ENCODE measurements around the gene RAB31. TPM values are rescaled to one million over a fixed set of nuclear protein-coding genes. Genes with fewer than 3 reads are reported as not detected.

The RAB31 gene
- polyA plus RNA-seq, 1 of the 3 experiments (the other 2 are of a cell fraction), result 23.0 TPM

DNA sequence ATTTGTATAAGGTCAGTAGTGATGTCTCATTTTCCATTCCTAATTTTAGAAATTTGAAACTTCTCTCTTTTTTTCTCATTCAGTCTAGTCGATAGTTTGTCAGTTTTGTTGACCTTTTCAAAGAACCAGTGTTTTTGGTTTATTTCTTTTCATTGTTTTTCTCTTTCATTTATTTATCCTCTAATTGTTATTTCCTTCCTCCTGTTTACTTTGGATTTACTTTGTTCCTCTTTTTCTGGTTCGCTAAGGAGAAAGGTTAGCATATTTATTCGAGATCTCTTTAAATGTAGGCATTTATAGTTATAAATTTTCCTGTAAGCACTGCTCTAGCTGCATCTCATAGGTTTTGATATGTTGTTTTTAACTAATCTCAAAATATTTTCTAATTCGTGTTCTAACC lies 112.6 kb downstream of the RAB31 start:
- CTCF ChIA-PET, result no interaction called here
- Histone ChIP-seq H3K36me3 (replicated peaks in 1 of 2; ENCODE audit: control insufficient read depth in 1 of 2, insufficient read depth in 2 of 2, low read length in 1 of 2) (peaks cover 2 to 35% of the 10 kb centered on the region in 2 experiments), H3K27ac (ENCODE audit: low read depth in 2 of 2, low read length in 1 of 2) (no peak overlapping the region), H3K9me3 (no peaks in the 10 kb centered on the region), H4K20me1 (ENCODE audit: insufficient read depth) (no peaks in the 10 kb centered on the region), H2AFZ (ENCODE audit: low read depth) (no peak overlapping the region), H3K79me2 (ENCODE audit: insufficient read depth) (no peaks in the 10 kb centered on the region), H3F3A (replicated peaks; ENCODE audit: insufficient read depth) (no peaks in the 10 kb centered on the region), H3K9me2 (no peaks in the 10 kb centered on the region), H3K4me2 (no peak overlapping the region), H3K9ac (no peak overlapping the region), H3K27me3 (ENCODE audit: insufficient read depth) (no peaks in the 10 kb centered on the region), H3K4me1 (ENCODE audit: control insufficient read depth in 1 of 2, insufficient read depth in 2 of 2, low read depth in 1 of 2, low read length in 1 of 2) (peaks cover 8 to 18% of the 10 kb centered on the region in 2 experiments; a peak in 3 of 4 replicates), H3K4me3 (ENCODE audit: low read depth in 2 of 2, low read length in 1 of 2) (no peak overlapping the region)
- POLR2A ChIA-PET, result no interaction called here
- no peak for DNase-seq
- 83% methylated on average over 4 of the region's 4 CpGs for WGBS (ENCODE audit: low lambda C conversion rate)
- TF ChIP-seq TCF12 (IDR thresholded peaks at IDR 0.05), result no peak

GRCh38 chr18:9822587-9823185 lies 114.6 kb downstream of the RAB31 start:
- TF ChIP-seq RFX5 (IDR thresholded peaks at IDR 0.05; ENCODE audit: low read length) (no peak), IRF3 (IDR thresholded peaks at IDR 0.05; ENCODE audit: low read depth, low read length) (no peak), ELF1 (IDR thresholded peaks at IDR 0.05) (no peak), JUND (IDR thresholded peaks at IDR 0.05) (no peak), EP300 (IDR thresholded peaks at IDR 0.05; ENCODE audit: borderline replicate concordance in 1 of 2, low read depth in 1 of 2, low read length in 1 of 2) (no peak), NFIC (IDR thresholded peaks at IDR 0.05; ENCODE audit: borderline replicate concordance) (no peak)
- Histone ChIP-seq H3K27me3 (ENCODE audit: insufficient read depth) (no peaks in the 10 kb centered on the region), H3K4me3 (ENCODE audit: low read depth in 2 of 2, low read length in 1 of 2) (no peak overlapping the region), H3K9me2 (no peaks in the 10 kb centered on the region), H2AFZ (ENCODE audit: low read depth) (no peak overlapping the region), H3K4me1 (ENCODE audit: control insufficient read depth in 1 of 2, insufficient read depth in 2 of 2, low read depth in 1 of 2, low read length in 1 of 2) (peaks cover 8 to 32% of the 10 kb centered on the region in 2 experiments; a peak in 3 of 4 replicates), H3K36me3 (replicated peaks in 1 of 2; ENCODE audit: control insufficient read depth in 1 of 2, insufficient read depth in 2 of 2, low read length in 1 of 2) (peaks cover 0 to 27% of the 10 kb centered on the region in 2 experiments), H3K9ac (no peak overlapping the region), H3K27ac (ENCODE audit: low read depth in 2 of 2, low read length in 1 of 2) (peak overlapping the region in 1 of 2 experiments; percentile 94; a peak in 1 of 4 replicates), H3F3A (replicated peaks; ENCODE audit: insufficient read depth) (peaks cover 8% of the 10 kb centered on the region), H3K9me3 (no peaks in the 10 kb centered on the region), H4K20me1 (ENCODE audit: insufficient read depth) (no peaks in the 10 kb centered on the region), H3K79me2 (ENCODE audit: insufficient read depth) (no peaks in the 10 kb centered on the region), H3K4me2 (no peak overlapping the region)
- CTCF ChIA-PET, result no interaction called here
- 96% methylated on average over 11 of the region's 11 CpGs for WGBS (ENCODE audit: low lambda C conversion rate)
- POLR2A ChIA-PET, result no interaction called here
- no peak for DNase-seq

DNA sequence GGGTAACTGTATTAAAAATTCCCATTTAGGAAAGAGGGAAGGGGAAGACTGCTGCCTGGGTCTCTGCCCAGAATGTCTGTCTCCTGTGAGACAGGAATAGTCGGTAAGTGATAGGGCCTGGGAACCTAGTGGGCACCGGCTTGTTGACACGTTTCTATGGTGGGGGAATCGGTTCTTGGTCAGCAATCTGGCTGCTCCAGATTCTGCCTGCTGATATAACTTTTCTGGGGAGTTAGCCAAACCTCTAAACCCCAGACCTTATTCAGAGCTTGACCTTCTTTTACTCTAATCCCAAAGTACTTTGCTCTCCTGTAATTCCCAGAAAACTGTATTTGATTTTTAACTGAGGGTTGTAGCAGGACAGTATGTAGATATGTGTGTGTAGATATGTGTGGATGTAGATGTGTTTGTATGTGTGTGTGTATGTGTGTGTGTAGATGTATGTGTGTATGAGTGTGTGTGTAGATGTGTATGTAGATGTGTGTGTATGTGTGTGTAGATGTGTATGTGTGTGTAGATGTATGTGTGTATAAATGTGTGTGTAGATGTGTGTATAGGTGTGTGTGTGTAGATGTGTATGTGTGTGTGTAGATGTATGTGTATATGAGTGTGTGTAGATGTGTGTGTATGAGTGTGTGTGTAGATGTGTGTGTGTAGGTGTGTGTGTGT lies 115.8 kb downstream of the RAB31 start:
- Histone ChIP-seq H3K36me3 (replicated peaks in 1 of 2; ENCODE audit: control insufficient read depth in 1 of 2, insufficient read depth in 2 of 2, low read length in 1 of 2) (peaks cover 0 to 17% of the 10 kb centered on the region in 2 experiments), H3K9me2 (no peaks in the 10 kb centered on the region), H3K4me1 (ENCODE audit: control insufficient read depth in 1 of 2, insufficient read depth in 2 of 2, low read depth in 1 of 2, low read length in 1 of 2) (peaks cover 10 to 41% of the 10 kb centered on the region in 2 experiments), H3K9me3 (no peaks in the 10 kb centered on the region), H3K9ac (no peak overlapping the region), H3K79me2 (ENCODE audit: insufficient read depth) (0 out of 2 replicates have a peak, but pooled peaks cover 4% of the 10 kb centered on the region), H3F3A (replicated peaks; ENCODE audit: insufficient read depth) (peaks cover 19% of the 10 kb centered on the region), H3K4me2 (no peak overlapping the region), H4K20me1 (ENCODE audit: insufficient read depth) (no peaks in the 10 kb centered on the region), H3K4me3 (ENCODE audit: low read depth in 2 of 2, low read length in 1 of 2) (no peak overlapping the region), H3K27me3 (ENCODE audit: insufficient read depth) (no peaks in the 10 kb centered on the region), H2AFZ (ENCODE audit: low read depth) (no peak overlapping the region), H3K27ac (ENCODE audit: low read depth in 2 of 2, low read length in 1 of 2) (peak overlapping the region in 1 of 2 experiments; percentile 94; a peak in 2 of 4 replicates)
- WGBS (ENCODE audit: low lambda C conversion rate), result 53% methylated on average over 4 of the region's 4 CpGs
- CTCF ChIA-PET, result no interaction called here
- POLR2A ChIA-PET, result no interaction called here
- no peak for DNase-seq
- peak; percentile 54 for TF ChIP-seq NFIC (IDR thresholded peaks at IDR 0.05; ENCODE audit: borderline replicate concordance)
- TF ChIP-seq EZH2phosphoT487 (IDR thresholded peaks at IDR 0.05; ENCODE audit: borderline replicate concordance, low read depth), result no peak
- TF ChIP-seq PBX3 (IDR thresholded peaks at IDR 0.05), result no peak
- TF ChIP-seq TCF12 (IDR thresholded peaks at IDR 0.05), result peak; percentile 33; the same call in 1 of the 2 replicates
- TF ChIP-seq, protein P1, sequence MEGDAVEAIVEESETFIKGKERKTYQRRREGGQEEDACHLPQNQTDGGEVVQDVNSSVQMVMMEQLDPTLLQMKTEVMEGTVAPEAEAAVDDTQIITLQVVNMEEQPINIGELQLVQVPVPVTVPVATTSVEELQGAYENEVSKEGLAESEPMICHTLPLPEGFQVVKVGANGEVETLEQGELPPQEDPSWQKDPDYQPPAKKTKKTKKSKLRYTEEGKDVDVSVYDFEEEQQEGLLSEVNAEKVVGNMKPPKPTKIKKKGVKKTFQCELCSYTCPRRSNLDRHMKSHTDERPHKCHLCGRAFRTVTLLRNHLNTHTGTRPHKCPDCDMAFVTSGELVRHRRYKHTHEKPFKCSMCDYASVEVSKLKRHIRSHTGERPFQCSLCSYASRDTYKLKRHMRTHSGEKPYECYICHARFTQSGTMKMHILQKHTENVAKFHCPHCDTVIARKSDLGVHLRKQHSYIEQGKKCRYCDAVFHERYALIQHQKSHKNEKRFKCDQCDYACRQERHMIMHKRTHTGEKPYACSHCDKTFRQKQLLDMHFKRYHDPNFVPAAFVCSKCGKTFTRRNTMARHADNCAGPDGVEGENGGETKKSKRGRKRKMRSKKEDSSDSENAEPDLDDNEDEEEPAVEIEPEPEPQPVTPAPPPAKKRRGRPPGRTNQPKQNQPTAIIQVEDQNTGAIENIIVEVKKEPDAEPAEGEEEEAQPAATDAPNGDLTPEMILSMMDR (IDR thresholded peaks at IDR 0.05), result no peak
- TF ChIP-seq NRF1 (IDR thresholded peaks at IDR 0.05; ENCODE audit: low read depth, low read length), result no peak
- no peak for TF ChIP-seq FOXJ3 (CRISPR knock-in tag; IDR thresholded peaks at IDR 0.05)
- no peak for TF ChIP-seq ELF1 (IDR thresholded peaks at IDR 0.05)
- no peak for TF ChIP-seq FOXM1 (IDR thresholded peaks at IDR 0.05; ENCODE audit: low read depth)

Measured in SK-N-SH (cell line).